Measurements from ENCODE around the gene GRK1.

The GRK1 gene

DNA sequence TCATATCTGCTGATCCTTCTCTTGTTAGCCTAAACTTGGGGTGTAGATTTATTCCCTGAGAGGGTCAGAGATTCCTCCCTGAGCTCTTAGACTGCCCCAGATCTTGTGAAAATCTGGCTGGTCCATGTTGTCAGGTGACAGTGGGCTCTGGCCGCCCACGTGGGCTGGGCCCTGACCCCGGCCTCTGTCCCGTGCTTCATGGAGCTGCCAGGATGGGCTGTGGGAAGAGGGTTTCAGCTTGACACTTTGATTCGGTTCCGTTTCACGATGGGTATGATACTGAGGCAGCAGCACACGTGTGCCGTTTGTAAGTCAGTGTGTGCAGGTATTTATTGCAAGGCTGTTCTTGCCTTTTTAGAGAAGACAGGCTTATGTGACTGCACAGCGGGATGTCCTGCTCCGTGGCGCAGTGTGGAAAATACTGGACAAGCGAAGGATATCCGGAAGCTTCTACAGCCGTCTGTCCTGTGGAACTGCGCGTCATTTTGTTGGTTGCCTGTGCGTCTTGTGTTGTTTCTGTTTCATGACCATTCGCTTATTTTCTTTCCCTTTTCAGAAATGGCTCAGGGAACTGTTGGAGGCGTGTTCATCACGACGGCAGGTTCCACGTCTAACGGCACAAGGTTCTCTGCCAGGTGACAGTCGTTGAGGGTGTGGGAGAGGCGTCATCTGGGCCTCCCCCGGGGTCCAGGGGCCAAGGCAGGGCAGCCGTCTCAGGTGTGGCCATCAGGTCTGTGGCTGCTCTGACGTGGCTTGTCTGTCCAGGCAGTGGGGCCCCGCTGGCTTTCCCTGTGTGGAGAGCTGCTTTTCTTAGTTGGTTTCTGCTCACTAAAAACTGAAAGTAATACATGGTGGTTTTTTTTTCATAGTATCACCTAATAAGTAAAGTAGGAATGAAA, 29.5 kb upstream of the GRK1 start:
- Histone ChIP-seq H3K4me1 (ENCODE audit: control extremely low read depth in 1 of 4, control insufficient read depth in 4 of 4, insufficient read depth in 4 of 4, low read length in 3 of 4) (no peaks in the 10 kb centered on the region), H3K27me3 (replicated peaks in 2 of 5; ENCODE audit: control insufficient read depth in 4 of 5, insufficient read depth in 5 of 5, low read length in 4 of 5) (no peaks in the 10 kb centered on the region), H3K9me3 (ENCODE audit: control extremely low read depth in 1 of 5, control insufficient read depth in 4 of 5, insufficient read depth in 2 of 5, low read depth in 1 of 5, low read length in 4 of 5) (peaks cover 0 to 11% (median 0%) of the 10 kb centered on the region in 5 experiments), H3K36me3 (ENCODE audit: control insufficient read depth in 4 of 4, insufficient read depth in 4 of 4, low read length in 3 of 4) (peaks cover 20 to 93% (median 63%) of the 10 kb centered on the region in 4 experiments), H3K4me3 (ENCODE audit: control insufficient read depth in 1 of 7, extremely low read depth in 1 of 7, insufficient read depth in 4 of 7, low read depth in 2 of 7, low read length in 6 of 7) (no peak overlapping the region), H3K27ac (ENCODE audit: insufficient read depth in 1 of 2, low read depth in 1 of 2, low read length in 2 of 2, poor library complexity in 1 of 2, severe bottlenecking in 2 of 2) (no peak overlapping the region)
- DNase-seq: no peak
- CTCF ChIA-PET: no interaction called here
- WGBS (ENCODE audit: insufficient coverage): 96% methylated on average over 26 of the region's 30 CpGs
- POLR2A ChIA-PET: no interaction called here

DNA sequence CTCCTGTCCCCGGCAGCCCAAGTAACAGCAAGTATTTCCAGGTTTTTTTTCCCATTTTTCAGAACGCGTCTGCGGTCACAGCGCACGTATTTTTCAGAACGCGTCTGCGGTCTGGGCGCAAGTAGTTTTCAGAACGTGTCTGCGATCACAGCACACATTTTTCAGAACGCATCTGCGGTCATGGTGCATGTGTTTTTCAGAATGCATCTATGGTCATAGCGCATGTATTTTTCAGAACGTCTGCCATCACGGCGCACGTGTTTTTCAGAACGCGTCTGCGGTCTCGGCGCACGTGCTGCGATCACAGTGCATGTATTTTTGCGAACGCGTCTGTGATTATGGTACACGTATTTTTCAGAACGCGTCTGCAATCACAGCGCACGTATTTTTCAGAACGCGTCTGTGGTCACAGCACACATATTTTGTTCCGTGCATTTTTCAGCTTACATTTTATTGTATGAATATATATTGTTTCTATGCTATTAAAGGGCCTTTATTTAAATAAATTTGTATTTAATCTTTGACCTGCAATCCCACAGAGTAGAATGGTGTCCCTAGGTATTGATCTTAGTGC, 28.8 kb upstream of the GRK1 start:
- Histone ChIP-seq H3K9me3 (ENCODE audit: control extremely low read depth in 1 of 5, control insufficient read depth in 4 of 5, insufficient read depth in 2 of 5, low read depth in 1 of 5, low read length in 4 of 5) (peaks cover 0 to 13% (median 0%) of the 10 kb centered on the region in 5 experiments), H3K27me3 (replicated peaks in 2 of 5; ENCODE audit: control insufficient read depth in 4 of 5, insufficient read depth in 5 of 5, low read length in 4 of 5) (no peaks in the 10 kb centered on the region), H3K4me3 (ENCODE audit: control insufficient read depth in 1 of 7, extremely low read depth in 1 of 7, insufficient read depth in 4 of 7, low read depth in 2 of 7, low read length in 6 of 7) (no peak overlapping the region), H3K4me1 (ENCODE audit: control extremely low read depth in 1 of 4, control insufficient read depth in 4 of 4, insufficient read depth in 4 of 4, low read length in 3 of 4) (no peaks in the 10 kb centered on the region), H3K36me3 (ENCODE audit: control insufficient read depth in 4 of 4, insufficient read depth in 4 of 4, low read length in 3 of 4) (peaks cover 17 to 87% (median 59%) of the 10 kb centered on the region in 4 experiments), H3K27ac (ENCODE audit: insufficient read depth in 1 of 2, low read depth in 1 of 2, low read length in 2 of 2, poor library complexity in 1 of 2, severe bottlenecking in 2 of 2) (no peak overlapping the region)
- WGBS (ENCODE audit: insufficient coverage): 98% methylated on average over 34 of the region's 37 CpGs
- CTCF ChIA-PET: no interaction called here
- POLR2A ChIA-PET: no interaction called here
- no peak for DNase-seq

DNA sequence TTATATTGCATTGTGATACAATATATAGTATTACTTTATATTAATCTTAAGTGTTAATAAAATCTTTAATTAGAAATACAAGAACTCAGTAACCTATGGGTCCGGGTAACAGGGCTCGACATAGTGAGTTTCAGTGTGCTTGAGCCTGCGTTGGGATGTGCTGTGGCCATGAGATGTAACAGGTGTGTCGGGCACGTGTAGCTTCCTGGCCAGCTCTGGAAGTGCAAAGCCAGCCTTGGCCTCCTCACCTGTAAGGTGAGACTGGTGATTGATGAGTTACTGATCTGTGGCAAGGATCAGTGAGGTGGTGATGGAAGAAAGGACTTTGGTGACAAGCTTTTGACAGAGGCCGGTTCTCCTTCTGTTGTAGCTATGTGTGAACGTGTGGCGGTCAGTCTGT, 28.2 kb upstream of the GRK1 start:
- no peaks in the 10 kb centered on the region for H3K27me3 ChIP-seq (replicated peaks in 2 of 5; ENCODE audit: control insufficient read depth in 4 of 5, insufficient read depth in 5 of 5, low read length in 4 of 5)
- H3K4me1 ChIP-seq (ENCODE audit: control extremely low read depth in 1 of 4, control insufficient read depth in 4 of 4, insufficient read depth in 4 of 4, low read length in 3 of 4): no peaks in the 10 kb centered on the region
- ChIA-PET CTCF (interaction anchor here (0.8 kb wide), 1 partner anchor 318 kb away, joined by 3 read pairs; no protein-coding TSS in a partner anchor), POLR2A (no interaction called here)
- WGBS (ENCODE audit: insufficient coverage): 100% methylated on average over 5 of the region's 8 CpGs
- no peak overlapping the region for H3K27ac ChIP-seq (ENCODE audit: insufficient read depth in 1 of 2, low read depth in 1 of 2, low read length in 2 of 2, poor library complexity in 1 of 2, severe bottlenecking in 2 of 2)
- H3K4me3 ChIP-seq (ENCODE audit: control insufficient read depth in 1 of 7, extremely low read depth in 1 of 7, insufficient read depth in 4 of 7, low read depth in 2 of 7, low read length in 6 of 7): no peak overlapping the region
- H3K9me3 ChIP-seq (ENCODE audit: control extremely low read depth in 1 of 5, control insufficient read depth in 4 of 5, insufficient read depth in 2 of 5, low read depth in 1 of 5, low read length in 4 of 5): peaks cover 0 to 13% (median 0%) of the 10 kb centered on the region in 5 experiments
- peaks cover 17 to 82% (median 56%) of the 10 kb centered on the region in 4 experiments for H3K36me3 ChIP-seq (ENCODE audit: control insufficient read depth in 4 of 4, insufficient read depth in 4 of 4, low read length in 3 of 4)
- no peak for DNase-seq

DNA sequence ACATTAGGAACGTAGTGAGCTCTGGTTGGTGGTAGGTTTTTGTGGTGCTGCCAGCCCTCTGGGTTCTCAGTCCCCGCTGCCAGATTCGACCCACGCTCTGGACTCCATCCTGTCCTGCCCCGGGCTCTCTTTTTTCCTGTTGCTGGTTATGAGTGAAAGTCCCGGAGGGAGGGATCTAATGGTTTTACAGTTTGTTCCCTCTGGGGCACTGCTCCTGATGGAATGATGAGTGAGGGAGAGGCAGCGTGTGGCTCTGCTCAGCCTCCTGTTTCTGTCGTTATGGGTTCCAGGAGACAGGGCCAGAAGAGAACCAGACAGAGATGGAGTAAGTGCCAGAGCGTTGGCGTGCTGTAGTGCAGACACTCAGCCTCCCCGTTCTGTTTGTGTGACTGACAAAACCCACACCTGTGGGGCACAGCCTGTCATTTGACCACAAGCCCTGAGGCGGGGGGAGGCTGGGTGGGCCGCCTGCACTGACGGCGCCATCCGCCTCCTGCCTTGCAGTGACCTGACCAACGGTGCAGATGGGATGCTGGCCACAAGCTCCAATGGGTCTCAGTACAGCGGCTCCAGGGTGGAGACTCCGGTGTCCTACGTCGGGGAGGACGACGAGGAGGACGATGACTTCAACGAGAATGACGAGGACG, 27.3 kb upstream of the GRK1 start:
- H3K4me1 ChIP-seq (ENCODE audit: control extremely low read depth in 1 of 4, control insufficient read depth in 4 of 4, insufficient read depth in 4 of 4, low read length in 3 of 4): no peaks in the 10 kb centered on the region
- POLR2A ChIA-PET: no interaction called here

DNA sequence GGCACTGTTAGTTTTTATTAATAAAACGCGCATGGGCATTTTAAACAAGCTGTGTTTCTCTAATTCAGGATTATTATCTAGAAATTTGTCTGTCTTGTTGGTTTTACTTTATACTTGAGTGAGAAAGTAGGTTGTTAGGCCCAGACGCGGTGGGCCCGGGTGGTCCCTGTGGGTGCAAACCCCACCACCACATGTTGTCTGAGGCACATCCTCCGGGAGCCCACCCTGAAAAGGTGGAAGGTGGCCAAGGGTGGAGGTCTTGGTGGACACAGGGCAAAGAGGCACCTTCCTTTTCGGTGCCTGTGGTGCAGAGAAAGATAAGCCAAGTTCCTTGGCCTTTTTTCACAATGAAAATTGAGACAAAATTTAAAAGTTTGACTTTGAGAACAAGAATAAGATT, 25.6 kb upstream of the GRK1 start:
- 100% methylated on average over 5 of the region's 7 CpGs for WGBS (ENCODE audit: insufficient coverage)
- Histone ChIP-seq H3K9me3 (ENCODE audit: control extremely low read depth in 1 of 5, control insufficient read depth in 4 of 5, insufficient read depth in 2 of 5, low read depth in 1 of 5, low read length in 4 of 5) (peaks cover 0 to 15% (median 0%) of the 10 kb centered on the region in 5 experiments), H3K36me3 (ENCODE audit: control insufficient read depth in 4 of 4, insufficient read depth in 4 of 4, low read length in 3 of 4) (peaks cover 10 to 55% (median 42%) of the 10 kb centered on the region in 4 experiments), H3K27me3 (replicated peaks in 2 of 5; ENCODE audit: control insufficient read depth in 4 of 5, insufficient read depth in 5 of 5, low read length in 4 of 5) (no peaks in the 10 kb centered on the region), H3K27ac (ENCODE audit: insufficient read depth in 1 of 2, low read depth in 1 of 2, low read length in 2 of 2, poor library complexity in 1 of 2, severe bottlenecking in 2 of 2) (no peak overlapping the region), H3K4me1 (ENCODE audit: control extremely low read depth in 1 of 4, control insufficient read depth in 4 of 4, insufficient read depth in 4 of 4, low read length in 3 of 4) (peaks cover 0 to 2% (median 0%) of the 10 kb centered on the region in 4 experiments), H3K4me3 (ENCODE audit: control insufficient read depth in 1 of 7, extremely low read depth in 1 of 7, insufficient read depth in 4 of 7, low read depth in 2 of 7, low read length in 6 of 7) (no peak overlapping the region)
- CTCF ChIA-PET: no interaction called here
- DNase-seq: no peak
- POLR2A ChIA-PET: no interaction called here

More for the DNA sequence above, 27.3 kb upstream of the GRK1 start:
- peaks cover 0 to 13% (median 0%) of the 10 kb centered on the region in 5 experiments for H3K9me3 ChIP-seq (ENCODE audit: control extremely low read depth in 1 of 5, control insufficient read depth in 4 of 5, insufficient read depth in 2 of 5, low read depth in 1 of 5, low read length in 4 of 5)
- H3K36me3 ChIP-seq (ENCODE audit: control insufficient read depth in 4 of 4, insufficient read depth in 4 of 4, low read length in 3 of 4): peaks cover 17 to 72% (median 51%) of the 10 kb centered on the region in 4 experiments
- 99% methylated on average over 18 of the region's 27 CpGs for WGBS (ENCODE audit: insufficient coverage)
- no peak overlapping the region for H3K4me3 ChIP-seq (ENCODE audit: control insufficient read depth in 1 of 7, extremely low read depth in 1 of 7, insufficient read depth in 4 of 7, low read depth in 2 of 7, low read length in 6 of 7)
- CTCF ChIA-PET: interaction anchor here (0.8 kb wide), 1 partner anchor 319 kb away, joined by 3 read pairs; no protein-coding TSS in a partner anchor
- no peaks in the 10 kb centered on the region for H3K27me3 ChIP-seq (replicated peaks in 2 of 5; ENCODE audit: control insufficient read depth in 4 of 5, insufficient read depth in 5 of 5, low read length in 4 of 5)
- H3K27ac ChIP-seq (ENCODE audit: insufficient read depth in 1 of 2, low read depth in 1 of 2, low read length in 2 of 2, poor library complexity in 1 of 2, severe bottlenecking in 2 of 2): no peak overlapping the region
- DNase-seq: no peak

DNA sequence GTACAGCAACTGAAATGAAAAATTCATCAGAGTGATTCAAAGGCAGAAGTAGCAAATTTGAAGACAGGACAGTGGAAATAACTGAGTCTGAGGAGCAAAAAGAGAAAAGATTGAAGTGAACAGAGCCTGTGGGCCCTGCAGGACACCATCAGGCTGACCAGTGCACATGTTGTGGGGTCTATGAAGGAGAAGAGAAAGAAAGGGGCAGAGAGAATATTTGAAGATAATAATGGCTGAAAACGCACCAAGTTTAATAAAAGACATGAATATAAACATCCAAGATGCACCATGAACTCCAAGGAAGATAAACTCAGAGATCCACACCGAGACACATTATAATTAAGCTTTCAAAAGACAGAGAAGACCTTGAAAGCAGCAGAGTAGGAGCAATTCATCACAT, 24.5 kb upstream of the GRK1 start:
- H3K9me3 ChIP-seq (ENCODE audit: control extremely low read depth in 1 of 5, control insufficient read depth in 4 of 5, insufficient read depth in 2 of 5, low read depth in 1 of 5, low read length in 4 of 5): peaks cover 0 to 15% (median 0%) of the 10 kb centered on the region in 5 experiments
- CTCF ChIA-PET: no interaction called here
- no peaks in the 10 kb centered on the region for H3K27me3 ChIP-seq (replicated peaks in 2 of 5; ENCODE audit: control insufficient read depth in 4 of 5, insufficient read depth in 5 of 5, low read length in 4 of 5)
- H3K36me3 ChIP-seq (ENCODE audit: control insufficient read depth in 4 of 4, insufficient read depth in 4 of 4, low read length in 3 of 4): peaks cover 7 to 44% (median 33%) of the 10 kb centered on the region in 4 experiments
- peaks cover 0 to 13% (median 4%) of the 10 kb centered on the region in 4 experiments for H3K4me1 ChIP-seq (ENCODE audit: control extremely low read depth in 1 of 4, control insufficient read depth in 4 of 4, insufficient read depth in 4 of 4, low read length in 3 of 4)
- POLR2A ChIA-PET: no interaction called here
- WGBS (ENCODE audit: insufficient coverage): 94% methylated on average over 2 of the region's 2 CpGs
- H3K4me3 ChIP-seq (ENCODE audit: control insufficient read depth in 1 of 7, extremely low read depth in 1 of 7, insufficient read depth in 4 of 7, low read depth in 2 of 7, low read length in 6 of 7): no peak overlapping the region
- no peak for DNase-seq
- no peak overlapping the region for H3K27ac ChIP-seq (ENCODE audit: insufficient read depth in 1 of 2, low read depth in 1 of 2, low read length in 2 of 2, poor library complexity in 1 of 2, severe bottlenecking in 2 of 2)

Data from common myeloid progenitor, CD34-positive (primary cell).